HCT116 (cell line): ENCODE measurements around the gene MRPS33.

Source experiments
- CEBPB ChIP-seq: IDR thresholded peaks from 2 replicates; pipeline ENCODE4 v1.6.1; 2012; ENCODE audit warnings: low read depth
- ELF1 ChIP-seq: IDR thresholded peaks from 2 replicates; pipeline ENCODE4 v1.6.1; 2012; ENCODE audit warnings: low read depth, borderline replicate concordance
- EZH2 ChIP-seq: fragments of 200-600 bp; sonication (generic); IDR thresholded peaks from 2 replicates; pipeline ENCODE4 v1.6.1; 2017; ENCODE audit warnings: antibody characterized with exemption, mixed run types
- FOSL1 ChIP-seq: IDR thresholded peaks from 2 replicates; pipeline ENCODE4 v1.6.1; 2012; ENCODE audit warnings: low read depth
- JUND ChIP-seq: IDR thresholded peaks from 2 replicates; pipeline ENCODE4 v1.6.1; 2012
- POLR2AphosphoS5 ChIP-seq: IDR thresholded peaks from 2 replicates; pipeline ENCODE4 v1.6.1; 2011; ENCODE audit warnings: mild to moderate bottlenecking, low read depth, low read length, moderate library complexity
- RAD21 ChIP-seq: IDR thresholded peaks from 2 replicates; pipeline ENCODE4 v1.6.1; 2012; ENCODE audit warnings: low read depth, mild to moderate bottlenecking
- SIN3A ChIP-seq: IDR thresholded peaks from 2 replicates; pipeline ENCODE4 v1.6.1; 2012; ENCODE audit warnings: low read depth
- SRF ChIP-seq: IDR thresholded peaks from 2 replicates; pipeline ENCODE4 v1.6.1; 2012; ENCODE audit warnings: low read depth
- TCF7L2 ChIP-seq: IDR thresholded peaks from 2 replicates; pipeline ENCODE4 v1.7.0; 2011; ENCODE audit warnings: borderline replicate concordance, inconsistent platforms; ENCODE audit not compliant: insufficient read depth, insufficient read length; ENCODE audit errors: extremely low read depth
- TF ChIP-seq, protein P1 (sequence below), 3 experiments: fragments of 200-600 bp in 1 of 3; sonication (generic) in 1 of 3; IDR thresholded peaks in 2 of 3; conservative IDR thresholded peaks in 1 of 3; 2 replicates each; pipeline ENCODE4 v1.5.1; 2012 to 2017; ENCODE audit warnings: low read depth in 2 of 3, low read length in 2 of 3, antibody characterized with exemption in 1 of 3, borderline replicate concordance in 1 of 3, control low read depth in 1 of 3, mild to moderate bottlenecking in 1 of 3, mixed read lengths in 1 of 3, mixed run types in 1 of 3, moderate library complexity in 1 of 3; ENCODE audit not compliant: insufficient read depth in 1 of 3

DNA sequence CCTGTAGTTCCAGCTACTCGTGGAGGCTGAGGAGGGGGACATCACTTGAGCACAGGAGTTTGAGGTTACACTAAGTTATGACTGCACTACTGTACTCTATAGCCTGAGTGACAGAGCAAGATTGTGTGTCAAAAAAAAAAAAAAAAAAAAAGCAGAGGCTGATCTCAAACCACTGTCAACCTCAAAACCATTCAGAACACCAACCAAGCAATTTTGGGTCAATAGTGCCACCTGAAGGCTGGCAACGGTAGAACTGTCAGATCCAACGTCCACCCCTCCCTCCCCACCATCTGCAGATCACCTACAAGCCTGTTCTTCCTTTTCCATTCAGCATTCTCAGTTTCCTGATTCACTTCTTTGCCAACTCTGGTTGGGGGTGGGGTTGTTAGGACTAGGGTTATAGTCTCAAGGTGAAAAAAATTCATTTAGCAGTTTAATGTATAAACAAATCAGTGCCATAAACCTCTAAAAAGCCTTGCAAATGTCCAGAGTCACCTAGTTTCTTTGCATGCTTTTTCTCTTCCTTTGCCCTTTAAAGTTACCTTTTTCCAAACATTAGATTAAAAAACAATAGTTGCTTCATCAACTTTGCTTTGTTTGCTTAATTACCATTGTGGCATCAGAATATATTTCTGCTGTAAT lies 2.6 kb downstream of the MRPS33 start:
- TF ChIP-seq RAD21, result peak; percentile 77
- TF ChIP-seq, protein P1, sequence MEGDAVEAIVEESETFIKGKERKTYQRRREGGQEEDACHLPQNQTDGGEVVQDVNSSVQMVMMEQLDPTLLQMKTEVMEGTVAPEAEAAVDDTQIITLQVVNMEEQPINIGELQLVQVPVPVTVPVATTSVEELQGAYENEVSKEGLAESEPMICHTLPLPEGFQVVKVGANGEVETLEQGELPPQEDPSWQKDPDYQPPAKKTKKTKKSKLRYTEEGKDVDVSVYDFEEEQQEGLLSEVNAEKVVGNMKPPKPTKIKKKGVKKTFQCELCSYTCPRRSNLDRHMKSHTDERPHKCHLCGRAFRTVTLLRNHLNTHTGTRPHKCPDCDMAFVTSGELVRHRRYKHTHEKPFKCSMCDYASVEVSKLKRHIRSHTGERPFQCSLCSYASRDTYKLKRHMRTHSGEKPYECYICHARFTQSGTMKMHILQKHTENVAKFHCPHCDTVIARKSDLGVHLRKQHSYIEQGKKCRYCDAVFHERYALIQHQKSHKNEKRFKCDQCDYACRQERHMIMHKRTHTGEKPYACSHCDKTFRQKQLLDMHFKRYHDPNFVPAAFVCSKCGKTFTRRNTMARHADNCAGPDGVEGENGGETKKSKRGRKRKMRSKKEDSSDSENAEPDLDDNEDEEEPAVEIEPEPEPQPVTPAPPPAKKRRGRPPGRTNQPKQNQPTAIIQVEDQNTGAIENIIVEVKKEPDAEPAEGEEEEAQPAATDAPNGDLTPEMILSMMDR (IDR thresholded peaks at IDR 0.05 in 2 of 3, conservative IDR thresholded peaks at IDR 0.05 in 1 of 3; ENCODE audit: borderline replicate concordance in 1 of 3, insufficient read depth in 1 of 3, low read depth in 2 of 3, low read length in 2 of 3), result peak; percentile 53 to 65 (median 63)
- no peak for TF ChIP-seq FOSL1
- TF ChIP-seq EZH2, result no peak
- TF ChIP-seq POLR2AphosphoS5, result no peak
- TF ChIP-seq SRF, result no peak
- no peak for TF ChIP-seq SIN3A
- no peak for TF ChIP-seq TCF7L2
- no peak for TF ChIP-seq CEBPB
- no peak for TF ChIP-seq JUND
- TF ChIP-seq ELF1, result no peak
